HL-60 (cell line): ENCODE data around the gene CCDC85A.

Experiments
- DNase-seq, 2 experiments: peaks; one replicate each; pipeline ENCODE4 v3.0.0-alpha.2; 2010 to 2020; ENCODE audit warnings: low read depth in 1 of 2, low spot score in 1 of 2
- H3K27ac ChIP-seq: fragments of 250-450 bp; sonication (Bioruptor Pico); replicated peaks from 2 replicates; pipeline ENCODE4 v1.5.1; 2020; ENCODE audit warnings: mild to moderate bottlenecking, moderate library complexity
- H3K27me3 ChIP-seq: fragments of 250-450 bp; sonication (Bioruptor Pico); 2 replicates; pipeline ENCODE4 v1.5.1; 2021; ENCODE audit warnings: mild to moderate bottlenecking, moderate library complexity; ENCODE audit not compliant: insufficient read depth, poor library complexity, severe bottlenecking
- H3K4me3 ChIP-seq: replicated peaks from 2 replicates; pipeline ENCODE4 v1.5.1; 2011; ENCODE audit warnings: mild to moderate bottlenecking, control low read depth, low read length; ENCODE audit not compliant: insufficient read depth
- GABPA ChIP-seq: IDR thresholded peaks from 2 replicates; pipeline ENCODE4 v1.6.1; 2012; ENCODE audit warnings: low read depth
- POLR2AphosphoS5 ChIP-seq: IDR thresholded peaks from 2 replicates; pipeline ENCODE4 v1.6.1; 2012; ENCODE audit warnings: low read depth
- SPI1 ChIP-seq: IDR thresholded peaks from 2 replicates; pipeline ENCODE4 v1.6.1; 2012; ENCODE audit warnings: low read depth, mild to moderate bottlenecking, borderline replicate concordance
- TF ChIP-seq, protein P1 (sequence below): IDR thresholded peaks from 2 replicates; pipeline ENCODE4 v1.6.1; 2012; ENCODE audit warnings: low read depth; ENCODE audit not compliant: insufficient replicate concordance
- TF ChIP-seq, protein P2 (sequence below): IDR thresholded peaks from one replicate; pipeline ENCODE4 v1.5.1; 2011; ENCODE audit warnings: low read length, control low read depth, inconsistent platforms; ENCODE audit not compliant: insufficient read depth

The CCDC85A gene

DNA sequence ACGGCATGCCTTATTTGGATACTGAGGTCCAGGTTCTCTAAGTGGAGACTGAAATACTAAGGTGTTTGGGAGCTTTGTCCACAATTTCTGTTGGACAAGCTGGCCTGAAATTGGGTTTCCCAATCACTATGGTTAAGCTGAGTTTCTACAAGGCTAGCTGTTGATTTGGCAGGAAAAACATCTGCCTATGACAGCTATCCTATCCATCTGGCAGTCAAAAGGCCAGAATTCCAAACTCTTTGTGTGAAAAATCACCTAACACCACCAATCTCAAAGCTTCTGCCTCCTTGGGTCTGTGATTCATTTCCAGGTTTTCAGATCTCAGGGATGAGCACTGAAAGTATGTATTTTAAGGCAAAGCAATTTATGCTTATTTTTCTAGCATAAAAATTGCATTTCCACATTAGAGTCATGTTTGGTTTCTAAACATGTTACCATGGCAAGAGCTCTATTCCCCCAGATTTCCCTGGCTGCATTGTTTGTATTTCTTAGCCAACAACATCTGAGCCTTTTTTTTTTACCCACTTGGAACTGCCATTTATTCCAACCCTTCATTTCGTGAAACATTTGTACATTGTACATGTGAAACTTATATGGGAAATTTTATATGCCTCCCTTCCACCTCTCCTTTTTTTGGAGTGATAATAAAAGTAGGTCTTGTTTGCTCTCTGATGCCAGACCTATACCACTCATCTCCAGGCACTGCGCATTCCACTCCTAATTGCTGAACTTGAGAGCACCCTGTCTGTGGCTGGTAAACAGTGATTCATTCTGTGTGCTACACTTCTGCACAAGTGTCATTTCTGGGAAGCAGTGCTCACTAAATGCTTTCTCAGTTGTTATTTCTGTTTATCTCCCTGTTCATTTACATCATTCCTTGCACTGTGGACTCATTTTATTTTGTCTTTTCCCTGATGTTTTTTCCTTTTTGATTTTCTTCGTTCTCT is 15.9 kb upstream of the CCDC85A start:
- TF ChIP-seq GABPA (no peak), POLR2AphosphoS5 (no peak), SPI1 (no peak)
- TF ChIP-seq, protein P1, sequence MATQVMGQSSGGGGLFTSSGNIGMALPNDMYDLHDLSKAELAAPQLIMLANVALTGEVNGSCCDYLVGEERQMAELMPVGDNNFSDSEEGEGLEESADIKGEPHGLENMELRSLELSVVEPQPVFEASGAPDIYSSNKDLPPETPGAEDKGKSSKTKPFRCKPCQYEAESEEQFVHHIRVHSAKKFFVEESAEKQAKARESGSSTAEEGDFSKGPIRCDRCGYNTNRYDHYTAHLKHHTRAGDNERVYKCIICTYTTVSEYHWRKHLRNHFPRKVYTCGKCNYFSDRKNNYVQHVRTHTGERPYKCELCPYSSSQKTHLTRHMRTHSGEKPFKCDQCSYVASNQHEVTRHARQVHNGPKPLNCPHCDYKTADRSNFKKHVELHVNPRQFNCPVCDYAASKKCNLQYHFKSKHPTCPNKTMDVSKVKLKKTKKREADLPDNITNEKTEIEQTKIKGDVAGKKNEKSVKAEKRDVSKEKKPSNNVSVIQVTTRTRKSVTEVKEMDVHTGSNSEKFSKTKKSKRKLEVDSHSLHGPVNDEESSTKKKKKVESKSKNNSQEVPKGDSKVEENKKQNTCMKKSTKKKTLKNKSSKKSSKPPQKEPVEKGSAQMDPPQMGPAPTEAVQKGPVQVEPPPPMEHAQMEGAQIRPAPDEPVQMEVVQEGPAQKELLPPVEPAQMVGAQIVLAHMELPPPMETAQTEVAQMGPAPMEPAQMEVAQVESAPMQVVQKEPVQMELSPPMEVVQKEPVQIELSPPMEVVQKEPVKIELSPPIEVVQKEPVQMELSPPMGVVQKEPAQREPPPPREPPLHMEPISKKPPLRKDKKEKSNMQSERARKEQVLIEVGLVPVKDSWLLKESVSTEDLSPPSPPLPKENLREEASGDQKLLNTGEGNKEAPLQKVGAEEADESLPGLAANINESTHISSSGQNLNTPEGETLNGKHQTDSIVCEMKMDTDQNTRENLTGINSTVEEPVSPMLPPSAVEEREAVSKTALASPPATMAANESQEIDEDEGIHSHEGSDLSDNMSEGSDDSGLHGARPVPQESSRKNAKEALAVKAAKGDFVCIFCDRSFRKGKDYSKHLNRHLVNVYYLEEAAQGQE = no peak
- TF ChIP-seq, protein P2, sequence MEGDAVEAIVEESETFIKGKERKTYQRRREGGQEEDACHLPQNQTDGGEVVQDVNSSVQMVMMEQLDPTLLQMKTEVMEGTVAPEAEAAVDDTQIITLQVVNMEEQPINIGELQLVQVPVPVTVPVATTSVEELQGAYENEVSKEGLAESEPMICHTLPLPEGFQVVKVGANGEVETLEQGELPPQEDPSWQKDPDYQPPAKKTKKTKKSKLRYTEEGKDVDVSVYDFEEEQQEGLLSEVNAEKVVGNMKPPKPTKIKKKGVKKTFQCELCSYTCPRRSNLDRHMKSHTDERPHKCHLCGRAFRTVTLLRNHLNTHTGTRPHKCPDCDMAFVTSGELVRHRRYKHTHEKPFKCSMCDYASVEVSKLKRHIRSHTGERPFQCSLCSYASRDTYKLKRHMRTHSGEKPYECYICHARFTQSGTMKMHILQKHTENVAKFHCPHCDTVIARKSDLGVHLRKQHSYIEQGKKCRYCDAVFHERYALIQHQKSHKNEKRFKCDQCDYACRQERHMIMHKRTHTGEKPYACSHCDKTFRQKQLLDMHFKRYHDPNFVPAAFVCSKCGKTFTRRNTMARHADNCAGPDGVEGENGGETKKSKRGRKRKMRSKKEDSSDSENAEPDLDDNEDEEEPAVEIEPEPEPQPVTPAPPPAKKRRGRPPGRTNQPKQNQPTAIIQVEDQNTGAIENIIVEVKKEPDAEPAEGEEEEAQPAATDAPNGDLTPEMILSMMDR = no peak
- Histone ChIP-seq H3K27me3 (no peaks in the 10 kb centered on the region), H3K27ac (no peak overlapping the region), H3K4me3 (no peak overlapping the region)
- no peak for DNase-seq

DNA sequence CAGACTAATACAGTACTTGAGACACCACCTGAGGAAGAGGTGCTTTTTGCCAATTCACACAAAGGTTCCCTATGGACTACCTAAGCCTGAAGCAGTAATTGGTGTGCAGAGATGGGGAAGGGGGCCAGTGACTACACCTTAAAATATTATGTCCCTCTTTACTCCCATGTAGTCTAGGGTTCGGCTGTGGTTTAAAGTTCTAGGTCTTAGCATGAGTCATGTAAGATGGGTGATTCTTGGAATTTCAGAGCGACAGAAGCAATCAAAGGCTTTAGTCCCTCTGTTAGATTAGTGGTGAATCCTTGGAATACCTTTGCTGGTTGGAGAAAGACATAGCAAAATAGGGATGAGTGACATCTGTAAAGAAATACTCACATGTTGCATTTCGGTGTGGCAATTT is 14.3 kb upstream of the CCDC85A start:
- TF ChIP-seq POLR2AphosphoS5 (no peak), SPI1 (no peak), GABPA (no peak)
- TF ChIP-seq, protein P2 = no peak
- TF ChIP-seq, protein P1 = no peak
- DNase-seq = no peak
- no peaks in the 10 kb centered on the region for H3K27me3 ChIP-seq
- H3K4me3 ChIP-seq = no peak overlapping the region
- H3K27ac ChIP-seq = no peak overlapping the region

DNA sequence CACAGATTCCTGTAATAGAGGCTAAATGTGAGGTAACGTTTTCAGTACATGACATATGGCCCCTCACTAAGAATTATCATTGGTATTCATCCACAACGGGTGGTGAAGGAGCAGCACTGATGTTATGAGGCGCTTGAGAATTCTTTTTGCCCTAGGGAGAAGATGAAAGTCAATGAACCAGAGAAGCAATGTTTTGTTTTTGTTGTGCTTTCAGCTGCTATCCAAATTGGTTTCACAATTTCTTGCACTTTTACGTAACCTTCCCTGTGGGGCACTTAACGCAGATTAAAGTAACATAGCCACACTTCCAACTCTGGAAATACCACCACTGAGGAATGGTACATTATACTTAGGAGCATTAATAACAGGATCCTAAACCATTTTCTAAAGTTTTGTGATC is 13.3 kb upstream of the CCDC85A start:
- Histone ChIP-seq H3K27me3 (no peaks in the 10 kb centered on the region), H3K4me3 (no peak overlapping the region), H3K27ac (no peak overlapping the region)
- no peak for DNase-seq
- no peak for TF ChIP-seq POLR2AphosphoS5
- no peak for TF ChIP-seq GABPA

DNA sequence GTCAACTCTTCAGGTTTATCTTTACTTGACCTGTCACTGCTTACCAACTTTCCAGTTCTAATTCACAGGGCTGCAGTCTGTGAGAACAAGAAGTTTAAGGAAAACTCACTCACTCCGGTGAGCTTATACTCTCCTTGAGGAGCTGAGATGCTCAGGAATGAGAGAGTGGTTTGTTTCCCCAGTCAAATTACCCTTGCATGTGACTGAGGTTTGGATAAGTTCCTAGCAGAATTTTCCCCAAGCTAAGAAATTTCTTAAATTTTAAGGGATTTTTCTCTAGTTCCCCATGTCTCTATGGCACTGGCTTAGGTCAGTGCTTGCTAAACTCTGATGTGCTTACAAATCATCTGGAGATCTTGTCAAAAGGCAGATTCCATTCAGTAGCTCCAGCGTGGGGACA is 12.8 kb upstream of the CCDC85A start:
- Histone ChIP-seq H3K27me3 (no peaks in the 10 kb centered on the region), H3K4me3 (no peak overlapping the region), H3K27ac (no peak overlapping the region)
- no peak for DNase-seq
- TF ChIP-seq SPI1 = no peak
- TF ChIP-seq, protein P2 = no peak
- TF ChIP-seq POLR2AphosphoS5 = no peak
- TF ChIP-seq, protein P1 = no peak
- no peak for TF ChIP-seq GABPA
